OCI-LY1 (cell line): ENCODE data around the gene MXI1.

ENCODE experiments used
- H2AFZ ChIP-seq: fragments of 200-600 bp; sonication (generic), shearing (Covaris generic); 2 replicates; pipeline ENCODE4 v1.6.0; 2014; ENCODE audit warnings: antibody characterized with exemption, mild to moderate bottlenecking, low read length
- H3F3A ChIP-seq: fragments of 200-600 bp; sonication (generic), shearing (Covaris generic); 2 replicates; pipeline ENCODE4 v1.6.0; 2014; ENCODE audit warnings: mild to moderate bottlenecking, antibody characterized with exemption, low read length, moderate library complexity; ENCODE audit not compliant: insufficient read depth
- H3K27ac ChIP-seq: fragments of 200-600 bp; sonication (generic); 2 replicates; pipeline ENCODE4 v1.5.1; 2014; ENCODE audit warnings: low read length, mixed run types, mild to moderate bottlenecking, low read depth; ENCODE audit not compliant: poor library complexity, severe bottlenecking
- H3K27me3 ChIP-seq: fragments of 200-600 bp; sonication (generic); 2 replicates; pipeline ENCODE4 v1.6.0; 2014; ENCODE audit warnings: antibody characterized with exemption, mild to moderate bottlenecking, low read length, moderate library complexity; ENCODE audit not compliant: insufficient read depth
- H3K36me3 ChIP-seq: fragments of 200-600 bp; sonication (generic); 2 replicates; pipeline ENCODE4 v1.6.1; 2014; ENCODE audit warnings: mild to moderate bottlenecking, antibody characterized with exemption, low read length, moderate library complexity, mixed read lengths; ENCODE audit not compliant: insufficient read depth
- H3K4me1 ChIP-seq: fragments of 200-600 bp; sonication (generic); 2 replicates; pipeline ENCODE4 v1.5.1; 2014; ENCODE audit warnings: mild to moderate bottlenecking, low read length, moderate library complexity; ENCODE audit not compliant: insufficient read depth, severe bottlenecking
- H3K4me2 ChIP-seq: fragments of 200-600 bp; sonication (generic), shearing (Covaris generic); 2 replicates; pipeline ENCODE4 v1.6.1; 2014; ENCODE audit warnings: low read length
- H3K4me3 ChIP-seq: fragments of 200-600 bp; sonication (generic); 2 replicates; pipeline ENCODE4 v1.5.1; 2014; ENCODE audit warnings: low read length, low read depth, mild to moderate bottlenecking, mixed read lengths; ENCODE audit not compliant: poor library complexity, severe bottlenecking
- H3K79me2 ChIP-seq: fragments of 200-600 bp; shearing (Covaris generic); 2 replicates; pipeline ENCODE4 v1.6.1; 2016; ENCODE audit warnings: mixed run types, low read length, mixed read lengths; ENCODE audit not compliant: insufficient read depth
- H3K9ac ChIP-seq: fragments of 200-600 bp; sonication (generic), shearing (Covaris generic); 2 replicates; pipeline ENCODE4 v1.6.1; 2014; ENCODE audit warnings: mild to moderate bottlenecking, low read length, mixed read lengths
- H3K9me2 ChIP-seq: fragments of 200-600 bp; sonication (generic), shearing (Covaris generic); 2 replicates; pipeline ENCODE4 v1.6.1; 2014; ENCODE audit warnings: low read depth, mild to moderate bottlenecking, low read length, mixed read lengths
- H3K9me3 ChIP-seq: fragments of 200-600 bp; shearing (Covaris generic); 2 replicates; pipeline ENCODE4 v1.6.1; 2014; ENCODE audit warnings: low read length, mixed read lengths
- H4K20me1 ChIP-seq: fragments of 200-600 bp; sonication (generic), shearing (Covaris generic); 2 replicates; pipeline ENCODE4 v1.6.0; 2016; ENCODE audit warnings: mild to moderate bottlenecking, low read length; ENCODE audit not compliant: insufficient read depth
- EZH2 ChIP-seq: fragments of 200-600 bp; sonication (generic), shearing (Covaris generic); IDR thresholded peaks from 2 replicates; pipeline ENCODE4 v1.8.0; 2017; ENCODE audit warnings: borderline replicate concordance, mixed run types, mild to moderate bottlenecking, antibody characterized with exemption, low read length, moderate library complexity, mixed read lengths
- TF ChIP-seq, protein P1 (sequence below): fragments of 200-600 bp; sonication (generic), shearing (Covaris generic); IDR thresholded peaks from 2 replicates; pipeline ENCODE4 v1.5.1; 2017; ENCODE audit warnings: mild to moderate bottlenecking, antibody characterized with exemption, low read length, moderate library complexity, mixed read lengths

Gene MXI1

DNA sequence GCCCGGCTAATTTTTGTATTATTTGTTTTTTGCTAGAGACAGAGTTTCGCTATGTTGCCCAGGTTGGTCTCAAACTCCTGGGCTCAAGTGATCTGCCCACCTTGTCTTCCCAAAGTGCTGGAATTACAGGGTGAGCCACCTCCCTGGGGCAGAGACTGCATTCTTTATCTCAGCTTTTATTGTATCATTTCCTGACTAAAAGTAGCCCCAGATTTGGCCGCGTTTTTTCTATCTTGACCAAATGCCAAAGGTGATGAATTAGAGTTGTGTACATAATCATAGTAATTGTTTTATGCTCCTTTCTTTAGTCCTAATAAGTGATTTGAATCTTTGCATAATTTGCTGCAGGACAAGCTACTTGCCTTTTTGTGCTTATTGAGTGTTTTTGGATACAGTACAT is 100.4 kb downstream of the MXI1 start:
- Histone ChIP-seq H3K9ac (no peak overlapping the region), H3K79me2 (peaks cover 17% of the 10 kb centered on the region), H3K4me1 (peaks cover 37% of the 10 kb centered on the region), H3K36me3 (peaks cover 9% of the 10 kb centered on the region; the same call in 1 of the 2 replicates), H2AFZ (no peak overlapping the region), H4K20me1 (no peaks in the 10 kb centered on the region), H3K9me3 (no peaks in the 10 kb centered on the region), H3K27ac (no peak overlapping the region), H3K4me2 (no peak overlapping the region), H3K9me2 (no peaks in the 10 kb centered on the region), H3K4me3 (no peak overlapping the region), H3F3A (no peaks in the 10 kb centered on the region), H3K27me3 (no peaks in the 10 kb centered on the region)
- TF ChIP-seq EZH2 = no peak
- TF ChIP-seq, protein P1, sequence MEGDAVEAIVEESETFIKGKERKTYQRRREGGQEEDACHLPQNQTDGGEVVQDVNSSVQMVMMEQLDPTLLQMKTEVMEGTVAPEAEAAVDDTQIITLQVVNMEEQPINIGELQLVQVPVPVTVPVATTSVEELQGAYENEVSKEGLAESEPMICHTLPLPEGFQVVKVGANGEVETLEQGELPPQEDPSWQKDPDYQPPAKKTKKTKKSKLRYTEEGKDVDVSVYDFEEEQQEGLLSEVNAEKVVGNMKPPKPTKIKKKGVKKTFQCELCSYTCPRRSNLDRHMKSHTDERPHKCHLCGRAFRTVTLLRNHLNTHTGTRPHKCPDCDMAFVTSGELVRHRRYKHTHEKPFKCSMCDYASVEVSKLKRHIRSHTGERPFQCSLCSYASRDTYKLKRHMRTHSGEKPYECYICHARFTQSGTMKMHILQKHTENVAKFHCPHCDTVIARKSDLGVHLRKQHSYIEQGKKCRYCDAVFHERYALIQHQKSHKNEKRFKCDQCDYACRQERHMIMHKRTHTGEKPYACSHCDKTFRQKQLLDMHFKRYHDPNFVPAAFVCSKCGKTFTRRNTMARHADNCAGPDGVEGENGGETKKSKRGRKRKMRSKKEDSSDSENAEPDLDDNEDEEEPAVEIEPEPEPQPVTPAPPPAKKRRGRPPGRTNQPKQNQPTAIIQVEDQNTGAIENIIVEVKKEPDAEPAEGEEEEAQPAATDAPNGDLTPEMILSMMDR = no peak

DNA sequence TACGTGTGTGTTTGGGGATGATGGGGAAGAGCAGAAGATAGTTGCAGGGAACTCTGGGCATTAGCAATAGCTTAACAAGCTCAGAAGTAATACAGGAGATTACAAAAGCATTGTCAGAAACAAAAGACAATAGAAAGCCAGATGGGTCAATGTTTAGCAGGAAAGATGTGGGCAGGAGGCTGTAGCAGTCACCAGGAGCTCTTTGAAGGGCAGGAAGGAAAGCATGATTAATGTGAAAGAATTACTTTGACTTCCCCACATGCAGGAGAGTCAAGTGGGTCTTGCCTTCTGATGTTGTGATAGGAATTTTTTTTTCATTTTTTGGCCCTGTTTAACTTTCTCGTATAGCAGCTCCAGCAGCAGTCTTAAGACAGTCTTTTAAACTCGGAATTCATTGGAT is 103.3 kb downstream of the MXI1 start:
- Histone ChIP-seq H3K79me2 (no peaks in the 10 kb centered on the region), H3K9ac (no peak overlapping the region), H3K27ac (no peak overlapping the region)

DNA sequence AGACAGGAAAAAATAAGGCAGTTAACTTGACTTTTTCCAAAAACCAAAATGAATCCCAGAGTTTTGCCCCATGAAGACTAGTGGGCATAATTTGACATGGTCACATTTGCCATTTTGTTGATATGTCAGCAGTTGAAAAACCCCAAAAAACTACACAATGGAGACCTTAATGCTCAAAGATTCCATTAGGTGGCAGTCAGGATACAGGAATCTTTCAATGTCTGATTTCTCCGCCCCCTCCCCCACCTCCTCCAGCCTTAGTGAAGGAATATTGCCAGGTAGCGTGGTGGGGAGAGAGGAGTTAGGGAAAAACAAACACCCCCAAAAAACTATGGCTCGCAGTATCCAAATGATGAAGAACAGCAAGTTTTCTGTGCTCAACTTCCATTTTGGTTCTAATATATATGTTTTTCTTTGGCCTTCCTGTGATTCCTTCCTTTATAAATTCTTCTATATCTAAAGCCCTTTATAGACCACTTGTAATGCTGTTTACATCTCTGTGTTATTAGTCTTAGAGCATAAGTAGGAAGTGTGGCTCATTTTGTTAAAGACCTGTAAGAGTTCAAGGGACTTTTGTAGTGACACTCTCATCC is 104.0 kb downstream of the MXI1 start:
- Histone ChIP-seq H3F3A (no peaks in the 10 kb centered on the region), H3K9ac (no peak overlapping the region), H3K36me3 (no peaks in the 10 kb centered on the region), H3K4me3 (no peak overlapping the region), H4K20me1 (no peaks in the 10 kb centered on the region), H2AFZ (no peak overlapping the region), H3K27me3 (no peaks in the 10 kb centered on the region), H3K79me2 (no peaks in the 10 kb centered on the region), H3K9me2 (no peaks in the 10 kb centered on the region), H3K4me1 (peaks cover 14% of the 10 kb centered on the region), H3K4me2 (no peak overlapping the region), H3K27ac (no peak overlapping the region), H3K9me3 (no peaks in the 10 kb centered on the region)
- TF ChIP-seq, protein P1 = peak; percentile 76
- no peak for TF ChIP-seq EZH2

More for the DNA sequence above, 103.3 kb downstream of the MXI1 start:
- Histone ChIP-seq H3K4me2 (no peak overlapping the region), H3K9me2 (no peaks in the 10 kb centered on the region), H3K4me1 (peaks cover 20% of the 10 kb centered on the region), H2AFZ (no peak overlapping the region), H3K27me3 (no peaks in the 10 kb centered on the region), H3K9me3 (no peaks in the 10 kb centered on the region), H3K4me3 (no peak overlapping the region), H3K36me3 (no peaks in the 10 kb centered on the region), H3F3A (no peaks in the 10 kb centered on the region), H4K20me1 (no peaks in the 10 kb centered on the region)
- TF ChIP-seq, protein P1 = no peak
- no peak for TF ChIP-seq EZH2
